DMS53 treated with DMSO at 0.1 percent for 48 hours (cell line): ENCODE data around the gene PLPP3.

ENCODE experiments used
- DNase-seq: peaks from one replicate; lab custom pipeline; 2025; ENCODE audit not compliant: unreplicated experiment; lab: John Stamatoyannopoulos, UW

The PLPP3 gene

GRCh38 chr1:56576880-56577405, 2.4 kb downstream of the PLPP3 start:
- peak; percentile 54 for DNase-seq

GRCh38 chr1:56575865-56576264, 3.5 kb downstream of the PLPP3 start:
- DNase-seq = no peak

GRCh38 chr1:56574794-56575193, 4.6 kb downstream of the PLPP3 start:
- DNase-seq = no peak

- no peak for DNase-seq
Measured at GRCh38 chr1:56573311-56573710, 6.1 kb downstream of the PLPP3 start.

GRCh38 chr1:56572334-56573050, 6.9 kb downstream of the PLPP3 start:
- DNase-seq = no peak

- no peak for DNase-seq
Measured at GRCh38 chr1:56571448-56571847, 7.9 kb downstream of the PLPP3 start.

- DNase-seq = peak; percentile 99
Measured at GRCh38 chr1:56570924-56571372, 8.4 kb downstream of the PLPP3 start.

GRCh38 chr1:56569661-56570060, 9.7 kb downstream of the PLPP3 start:
- peak; percentile 86 for DNase-seq

GRCh38 chr1:56566994-56567393, 12.4 kb downstream of the PLPP3 start:
- DNase-seq = no peak

- DNase-seq = peak; percentile 34
Measured at GRCh38 chr1:56566061-56566744, 13.2 kb downstream of the PLPP3 start.

GRCh38 chr1:56564615-56565014, 14.7 kb downstream of the PLPP3 start:
- no peak for DNase-seq

GRCh38 chr1:56563568-56563967, 15.8 kb downstream of the PLPP3 start:
- no peak for DNase-seq

- no peak for DNase-seq
Measured at GRCh38 chr1:56562891-56563452, 16.4 kb downstream of the PLPP3 start.

- DNase-seq = no peak
Measured at GRCh38 chr1:56561227-56562019, 17.9 kb downstream of the PLPP3 start.

GRCh38 chr1:56557746-56558145, 21.6 kb downstream of the PLPP3 start:
- DNase-seq = no peak

- no peak for DNase-seq
Measured at GRCh38 chr1:56555448-56555847, 23.9 kb downstream of the PLPP3 start.

- no peak for DNase-seq
Measured at GRCh38 chr1:56553046-56553445, 26.3 kb downstream of the PLPP3 start.

GRCh38 chr1:56552349-56552748, 27.0 kb downstream of the PLPP3 start:
- DNase-seq = no peak

GRCh38 chr1:56551691-56552090, 27.7 kb downstream of the PLPP3 start:
- DNase-seq = no peak

- no peak for DNase-seq
Measured at GRCh38 chr1:56550859-56551188, 28.5 kb downstream of the PLPP3 start.

- DNase-seq = no peak
Measured at GRCh38 chr1:56550138-56550858, 29.1 kb downstream of the PLPP3 start.
